ENCODE measurements around the gene AMN.

DNA sequence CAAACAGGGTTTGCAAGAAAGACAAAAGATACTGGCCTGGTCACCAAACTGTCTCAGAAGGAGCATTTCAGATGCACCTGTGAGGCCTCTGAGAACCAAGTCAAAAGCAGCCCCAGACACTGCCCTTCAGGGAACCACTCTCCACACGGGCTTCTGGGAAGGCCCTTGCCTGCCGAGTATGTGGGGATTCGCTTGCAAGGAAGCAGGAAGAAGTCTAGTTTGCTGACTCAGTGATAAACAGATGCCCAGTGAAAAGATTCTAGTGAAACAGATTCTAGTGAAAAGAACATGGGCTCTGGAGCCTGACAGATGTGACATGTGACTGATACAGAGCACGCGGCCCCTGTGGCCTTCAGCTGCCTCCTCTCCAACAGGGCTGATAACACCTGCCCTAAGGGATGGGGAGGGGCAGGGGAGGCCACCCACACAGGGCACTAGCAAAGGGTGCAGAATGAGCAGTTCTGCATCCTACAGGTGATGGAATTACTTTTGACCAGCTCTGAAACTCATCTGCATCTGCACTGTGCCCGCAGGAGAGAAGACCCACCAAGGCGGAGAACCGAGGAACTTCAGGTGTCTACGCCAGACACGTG is 19.1 kb downstream of the AMN start:
- TF ChIP-seq, protein P1, sequence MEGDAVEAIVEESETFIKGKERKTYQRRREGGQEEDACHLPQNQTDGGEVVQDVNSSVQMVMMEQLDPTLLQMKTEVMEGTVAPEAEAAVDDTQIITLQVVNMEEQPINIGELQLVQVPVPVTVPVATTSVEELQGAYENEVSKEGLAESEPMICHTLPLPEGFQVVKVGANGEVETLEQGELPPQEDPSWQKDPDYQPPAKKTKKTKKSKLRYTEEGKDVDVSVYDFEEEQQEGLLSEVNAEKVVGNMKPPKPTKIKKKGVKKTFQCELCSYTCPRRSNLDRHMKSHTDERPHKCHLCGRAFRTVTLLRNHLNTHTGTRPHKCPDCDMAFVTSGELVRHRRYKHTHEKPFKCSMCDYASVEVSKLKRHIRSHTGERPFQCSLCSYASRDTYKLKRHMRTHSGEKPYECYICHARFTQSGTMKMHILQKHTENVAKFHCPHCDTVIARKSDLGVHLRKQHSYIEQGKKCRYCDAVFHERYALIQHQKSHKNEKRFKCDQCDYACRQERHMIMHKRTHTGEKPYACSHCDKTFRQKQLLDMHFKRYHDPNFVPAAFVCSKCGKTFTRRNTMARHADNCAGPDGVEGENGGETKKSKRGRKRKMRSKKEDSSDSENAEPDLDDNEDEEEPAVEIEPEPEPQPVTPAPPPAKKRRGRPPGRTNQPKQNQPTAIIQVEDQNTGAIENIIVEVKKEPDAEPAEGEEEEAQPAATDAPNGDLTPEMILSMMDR (IDR thresholded peaks at IDR 0.05; ENCODE audit: low read depth, low read length), result no peak
- TF ChIP-seq POLR2A (IDR thresholded peaks at IDR 0.05; ENCODE audit: extremely low read depth, insufficient read length), result no peak
- TF ChIP-seq MYC (IDR thresholded peaks at IDR 0.05; ENCODE audit: low read depth, low read length), result no peak
